Psoas muscle (tissue), 8 donors: ENCODE results near the gene CEMP1. TPM values are rescaled to one million over a fixed set of nuclear protein-coding genes. Genes with fewer than 3 reads are reported as not detected.

Experiments used
- ATAC-seq, 4 donors: fragments of 200-7000 bp; cut with Tn5 transposase; one replicate each; pipeline ENCODE4 v1.9.1; 2020; ENCODE audit warnings: moderate library complexity in 3 of 4, mild to moderate bottlenecking in 2 of 4
- DNase-seq, 2 donors: peaks; one replicate each; pipeline ENCODE4 v3.0.0-alpha.2; 2020
- H3K27ac ChIP-seq: fragments of 200-600 bp; one replicate; pipeline ENCODE4 v1.8.0; 2022
- H3K27me3 ChIP-seq, 3 donors: fragments of 200-600 bp in 1 of 3; one replicate each; pipeline versions ENCODE4 v1.6.1 to v1.8.0; 2013 to 2022; ENCODE audit warnings: low read length in 2 of 3, mild to moderate bottlenecking in 2 of 3, moderate library complexity in 1 of 3; ENCODE audit not compliant: insufficient read depth in 3 of 3
- H3K36me3 ChIP-seq, 2 donors: fragments of 200-600 bp in 1 of 2; one replicate each; pipeline versions ENCODE4 v1.6.1 to v1.8.0; 2013 to 2022; ENCODE audit warnings: low read depth in 1 of 2, mild to moderate bottlenecking in 1 of 2, moderate library complexity in 1 of 2; ENCODE audit not compliant: insufficient read depth in 1 of 2
- H3K4me1 ChIP-seq: fragments of 200-600 bp; one replicate; pipeline ENCODE4 v1.8.0; 2022
- H3K4me3 ChIP-seq: fragments of 200-600 bp; one replicate; pipeline ENCODE4 v1.8.0; 2022; ENCODE audit warnings: mild to moderate bottlenecking
- H3K9me3 ChIP-seq: fragments of 200-600 bp; one replicate; pipeline ENCODE4 v1.8.0; 2022
- WGBS, 3 donors: extraction: QIAGEN DNeasy Blood & Tissue Kit; methylation state at CpG; one replicate each; pipeline versions ENCODE4 v1.1.6 to v1.1.7; 2013; 5-methylcytosine and 5-hydroxymethylcytosine counted together
- intact Hi-C, 2 donors: fragments of 100-400 bp; cut with DNase I; formaldehyde crosslinking; loops; one replicate each; pipeline versions ENCODE4 v1.11.0 to v1.14.2; 2022
- polyA plus RNA-seq, 3 donors: library from polyadenylated mRNA; stranded (reverse); fragments of 200-250 nt; gene quantifications; one replicate each; pipeline ENCODE4 v1.2.3, GENCODE V29; 2013
- total RNA-seq, 4 donors: library from RNA; stranded (reverse); fragmentation: NEBNext Ultra II Directional in 2 of 4; extraction: Animal tissue kit (Norgen Biotek cat#: 25700) in 2 of 4; gene quantifications; one replicate each; pipeline versions ENCODE4 v1.2.1 to v1.2.4, GENCODE V29; 2021 to 2023
- TF ChIP-seq, protein P1 (sequence below): fragments of 200-600 bp; IDR thresholded peaks from one replicate; pipeline ENCODE4 v1.8.0; 2022; ENCODE audit warnings: antibody characterized with exemption
- donor health status: healthy with polysubstance abuse.
- donor health status: DM: no; HTN: no; CAD: no; lungs with moderate emphysema.
- donor health status: Bipolar disorder and iron deficiency.
- donor health status: healthy.
- donor health status: DM: yes; HTN: yes; CAD: no.
- donor health status: DM: no; HTN: no; CAD: no.
- donor health status: DM: no; HTN: no; CAD: no.
- donor health status: DM: yes; HTN: yes; CAD: no.

Gene CEMP1
- total and polyA plus RNA-seq, 7 donors, result 0.16 to 0.32 (median 0.20) TPM; not detected in 3

GRCh38 chr16:2511996-2512734 is 19.0 kb downstream of the CEMP1 start:
- no peak overlapping the region for H3K4me3 ChIP-seq
- DNase-seq, result no peak
- H3K9me3 ChIP-seq, result no peaks in the 10 kb centered on the region
- intact Hi-C loops, result no loop called here
- TF ChIP-seq, protein P1, sequence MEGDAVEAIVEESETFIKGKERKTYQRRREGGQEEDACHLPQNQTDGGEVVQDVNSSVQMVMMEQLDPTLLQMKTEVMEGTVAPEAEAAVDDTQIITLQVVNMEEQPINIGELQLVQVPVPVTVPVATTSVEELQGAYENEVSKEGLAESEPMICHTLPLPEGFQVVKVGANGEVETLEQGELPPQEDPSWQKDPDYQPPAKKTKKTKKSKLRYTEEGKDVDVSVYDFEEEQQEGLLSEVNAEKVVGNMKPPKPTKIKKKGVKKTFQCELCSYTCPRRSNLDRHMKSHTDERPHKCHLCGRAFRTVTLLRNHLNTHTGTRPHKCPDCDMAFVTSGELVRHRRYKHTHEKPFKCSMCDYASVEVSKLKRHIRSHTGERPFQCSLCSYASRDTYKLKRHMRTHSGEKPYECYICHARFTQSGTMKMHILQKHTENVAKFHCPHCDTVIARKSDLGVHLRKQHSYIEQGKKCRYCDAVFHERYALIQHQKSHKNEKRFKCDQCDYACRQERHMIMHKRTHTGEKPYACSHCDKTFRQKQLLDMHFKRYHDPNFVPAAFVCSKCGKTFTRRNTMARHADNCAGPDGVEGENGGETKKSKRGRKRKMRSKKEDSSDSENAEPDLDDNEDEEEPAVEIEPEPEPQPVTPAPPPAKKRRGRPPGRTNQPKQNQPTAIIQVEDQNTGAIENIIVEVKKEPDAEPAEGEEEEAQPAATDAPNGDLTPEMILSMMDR, result no peak
- H3K36me3 ChIP-seq, result peaks cover 0 to 3% of the 10 kb centered on the region in 2 donors
- WGBS, 3 donors, result 88 to 94% (median 89%) methylated on average over 16 to 17 of the region's 17 CpGs
- H3K27me3 ChIP-seq, result no peaks in the 10 kb centered on the region
- H3K27ac ChIP-seq, result peak overlapping the region; percentile 95
- no peak for ATAC-seq
- peaks cover 24% of the 10 kb centered on the region for H3K4me1 ChIP-seq

DNA sequence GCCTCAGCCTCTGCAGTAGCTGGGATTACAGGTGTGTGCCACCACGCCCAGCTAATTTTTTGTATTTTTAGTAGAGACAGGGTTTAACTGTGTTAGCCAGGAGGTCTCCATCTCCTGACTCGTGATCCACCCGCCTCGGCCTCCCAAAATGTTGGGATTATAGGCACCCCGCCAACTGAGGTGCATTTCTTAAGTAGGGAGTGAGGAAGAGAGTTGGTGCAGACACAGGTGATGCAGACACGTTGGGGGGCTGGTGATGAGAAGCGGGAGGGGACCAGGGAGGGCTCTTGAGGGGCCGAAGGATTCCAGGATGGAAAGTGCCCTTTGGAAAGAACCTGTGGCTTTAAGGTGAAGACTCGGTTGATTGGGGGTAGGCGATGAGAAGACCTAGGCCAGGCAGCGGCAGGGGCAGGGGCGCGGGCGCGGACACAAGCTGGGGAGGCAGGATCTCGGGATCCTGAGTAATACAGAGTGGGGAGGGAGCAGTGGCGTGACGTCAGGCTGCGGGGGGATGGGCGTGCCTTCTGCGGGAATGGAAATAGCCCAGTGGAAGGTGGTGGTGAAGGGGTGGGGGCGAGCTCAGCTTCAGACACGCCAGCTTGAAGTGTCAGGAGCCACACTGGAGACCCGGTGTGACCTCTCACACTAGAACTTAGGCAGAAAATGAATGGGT is 19.9 kb downstream of the CEMP1 start:
- TF ChIP-seq, protein P1, result no peak
- no peaks in the 10 kb centered on the region for H3K9me3 ChIP-seq
- no peak for ATAC-seq
- H3K27ac ChIP-seq, result no peak overlapping the region
- DNase-seq, result peak; percentile 70 to 78
- WGBS, 3 donors, result 41 to 48% (median 47%) methylated on average over 23 to 24 of the region's 24 CpGs
- intact Hi-C loops, result no loop called here
- no peaks in the 10 kb centered on the region for H3K27me3 ChIP-seq
- peaks cover 15% of the 10 kb centered on the region for H3K4me1 ChIP-seq
- no peak overlapping the region for H3K4me3 ChIP-seq
- H3K36me3 ChIP-seq, result no peaks in the 10 kb centered on the region

DNA sequence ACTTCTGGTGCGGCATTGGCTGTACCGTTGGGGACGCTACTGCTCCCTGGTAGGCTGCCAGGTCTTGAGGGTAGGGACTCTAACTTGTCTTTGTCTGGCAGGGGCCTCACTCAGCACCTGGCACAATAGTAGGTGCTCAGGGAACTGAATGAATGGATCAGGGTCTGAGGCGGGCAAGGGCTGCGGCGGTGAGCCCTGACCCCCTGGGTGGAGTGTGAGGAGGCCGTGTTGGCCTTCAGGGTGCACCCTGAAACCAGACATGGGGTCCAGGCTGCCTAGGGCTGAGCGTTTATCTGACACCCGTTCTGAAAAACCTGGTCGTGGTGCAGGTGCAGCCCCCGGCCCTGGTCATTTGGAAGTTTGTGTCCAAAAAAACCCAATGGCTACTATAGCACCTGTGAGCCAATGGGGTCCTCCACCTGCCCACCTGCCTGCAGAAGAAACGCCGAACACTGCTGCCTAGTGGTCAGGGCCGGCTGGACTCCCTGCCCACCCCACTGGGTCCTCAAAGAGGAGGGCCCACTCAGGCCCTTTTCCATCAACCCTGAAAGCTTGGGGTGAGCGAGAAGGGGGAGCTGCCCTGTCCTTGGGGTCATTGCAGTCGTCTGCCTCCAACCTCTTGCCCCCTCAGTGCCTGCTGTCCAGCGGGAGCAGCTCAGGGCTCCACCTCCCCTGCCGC is 22.3 kb downstream of the CEMP1 start:
- TF ChIP-seq, protein P1, result no peak

GRCh38 chr16:2507665-2508064 is 23.5 kb downstream of the CEMP1 start:
- intact Hi-C loops, result no loop called here
- no peaks in the 10 kb centered on the region for H3K27me3 ChIP-seq
- WGBS, 3 donors, result 89 to 92% (median 91%) methylated on average over 11 of the region's 11 CpGs
- H3K9me3 ChIP-seq, result no peaks in the 10 kb centered on the region
- TF ChIP-seq, protein P1, result no peak
- H3K36me3 ChIP-seq, result no peaks in the 10 kb centered on the region
- H3K4me1 ChIP-seq, result no peaks in the 10 kb centered on the region
- H3K4me3 ChIP-seq, result no peak overlapping the region
- peak in 3 of 4 donors; percentile 29 to 37 (median 36) for ATAC-seq
- peak; percentile 56 to 70 for DNase-seq
- no peak overlapping the region for H3K27ac ChIP-seq

More for the DNA sequence above, 22.3 kb downstream of the CEMP1 start:
- no peak overlapping the region for H3K4me3 ChIP-seq
- no peak overlapping the region for H3K27ac ChIP-seq
- H3K36me3 ChIP-seq, result no peaks in the 10 kb centered on the region
- H3K9me3 ChIP-seq, result no peaks in the 10 kb centered on the region
- intact Hi-C loops, result no loop called here
- 88 to 90% (median 89%) methylated on average over 18 of the region's 18 CpGs for WGBS, 3 donors
- peak in 1 of 2 donors; percentile 10 for DNase-seq
- H3K4me1 ChIP-seq, result no peaks in the 10 kb centered on the region
- H3K27me3 ChIP-seq, result no peaks in the 10 kb centered on the region
- ATAC-seq, result no peak
